HCT116 (cell line): ENCODE measurements around the gene DCTN1. TPM values are rescaled to one million over a fixed set of nuclear protein-coding genes. Genes with fewer than 3 reads are reported as not detected.
"Not testable (repeated sequence)": the region's sequence is repeated elsewhere in the genome, so short reads cannot be mapped to it uniquely, and the experiment has no call there.

ENCODE experiments used
- ATAC-seq: fragments of 200-7000 bp; cut with Tn5 transposase; 2 replicates; pipeline ENCODE4 v1.9.1; 2020; ENCODE audit warnings: mild to moderate bottlenecking, moderate library complexity
- BruUV-seq: library from RNA; stranded (reverse); fragments of 400-500 nt; replicated peaks from 2 replicates; lab custom pipeline; 2021; lab: Mats Ljungman, UMichigan
- CTCF ChIA-PET: fragments of 300-600 bp; sonication (Branson Sonifier 250); formaldehyde crosslinking; loops from one replicate; lab custom pipeline; 2021; ENCODE audit warnings: antibody characterized with exemption; lab: Charles Lee
- POLR2A ChIA-PET: fragments of 300-600, 350-600 bp; sonication (Branson Sonifier 250); formaldehyde crosslinking; loops from one replicate; lab custom pipeline; 2021; ENCODE audit warnings: antibody characterized with exemption; lab: Charles Lee
- RAD21 ChIA-PET, 2 experiments: fragments of 300-600 bp; sonication (Branson Sonifier 250); formaldehyde crosslinking; loops; one replicate each; lab custom pipeline; 2023; ENCODE audit warnings: low total read pairs in 2 of 2; ENCODE audit not compliant: uncharacterized antibody in 2 of 2, unreplicated experiment in 2 of 2, low non-redundant PET in 1 of 2; lab: Charles Lee
- DNase-seq: peaks from one replicate; pipeline ENCODE4 v3.0.0-alpha.2; 2010; ENCODE audit warnings: low read depth, low spot score
- H2AFZ ChIP-seq: fragments of 200-600 bp; shearing (Covaris generic), sonication (generic); 2 replicates; pipeline ENCODE4 v1.6.1; 2017; ENCODE audit warnings: low read depth, mixed run types, mixed read lengths, antibody characterized with exemption, low read length; ENCODE audit not compliant: poor library complexity, severe bottlenecking
- H3K27ac ChIP-seq: 2 replicates; pipeline ENCODE4 v1.5.1; 2012; ENCODE audit warnings: low read depth, low read length
- H3K27me3 ChIP-seq: fragments of 200-600 bp; sonication (generic); 2 replicates; pipeline ENCODE4 v1.6.1; 2016; ENCODE audit warnings: mixed run types, low read length, mixed read lengths; ENCODE audit not compliant: insufficient read depth
- H3K36me3 ChIP-seq, 2 experiments: fragments of 200-500 bp in 1 of 2; fragments of 200-600 bp in 1 of 2; sonication (Bioruptor generic) in 1 of 2; sonication (generic) in 1 of 2; 2 replicates each; pipeline versions ENCODE4 v1.5.1 to v1.6.1; 2014 to 2016; ENCODE audit warnings: low read length in 2 of 2, inconsistent platforms in 1 of 2, mixed read lengths in 1 of 2, mixed run types in 1 of 2; ENCODE audit not compliant: insufficient read depth in 2 of 2, control insufficient read depth in 1 of 2
- H3K4me1 ChIP-seq, 2 experiments: fragments of 200-600 bp in 1 of 2; sonication (generic) in 1 of 2; 2 replicates each; pipeline versions ENCODE4 v1.5.1 to v1.6.1; 2012 to 2017; ENCODE audit warnings: low read length in 2 of 2, inconsistent platforms in 1 of 2, mild to moderate bottlenecking in 1 of 2, mixed read lengths in 1 of 2, mixed run types in 1 of 2, moderate library complexity in 1 of 2; ENCODE audit not compliant: insufficient read depth in 2 of 2, control insufficient read depth in 1 of 2
- H3K4me2 ChIP-seq: fragments of 200-600 bp; sonication (generic); 2 replicates; pipeline ENCODE4 v1.6.1; 2017; ENCODE audit warnings: mixed run types, low read length, mixed read lengths
- H3K4me3 ChIP-seq, 2 experiments: fragments of 200-600 bp in 1 of 2; sonication (generic) in 1 of 2; replicated peaks in 1 of 2; 2 replicates each; pipeline ENCODE4 v1.5.1; 2011 to 2016; ENCODE audit warnings: low read length in 2 of 2, control low read depth in 1 of 2, low read depth in 1 of 2, mild to moderate bottlenecking in 1 of 2, mixed read lengths in 1 of 2, mixed run types in 1 of 2
- H3K79me2 ChIP-seq: fragments of 200-600 bp; sonication (generic); 2 replicates; pipeline ENCODE4 v1.6.1; 2017; ENCODE audit warnings: mild to moderate bottlenecking, mixed run types, low read length, moderate library complexity, mixed read lengths; ENCODE audit not compliant: insufficient read depth
- H3K9ac ChIP-seq: fragments of 200-600 bp; sonication (generic); 2 replicates; pipeline ENCODE4 v1.6.1; 2016; ENCODE audit warnings: low read length, mixed read lengths
- H3K9me2 ChIP-seq: fragments of 200-600 bp; sonication (generic), shearing (Covaris generic); 2 replicates; pipeline ENCODE4 v1.6.1; 2017; ENCODE audit warnings: mixed run types, mild to moderate bottlenecking, moderate library complexity; ENCODE audit not compliant: insufficient read depth
- H3K9me3 ChIP-seq, 2 experiments: fragments of 200-500 bp in 1 of 2; fragments of 200-600 bp in 1 of 2; sonication (Bioruptor generic) in 1 of 2; sonication (generic) in 1 of 2; 2 replicates each; pipeline ENCODE4 v1.6.1; 2014 to 2017; ENCODE audit warnings: low read length in 2 of 2, mixed read lengths in 2 of 2, inconsistent platforms in 1 of 2, low read depth in 1 of 2, mild to moderate bottlenecking in 1 of 2, mixed run types in 1 of 2, moderate library complexity in 1 of 2; ENCODE audit not compliant: control insufficient read depth in 1 of 2, insufficient read depth in 1 of 2
- H4K20me1 ChIP-seq: fragments of 200-600 bp; sonication (generic), shearing (Covaris generic); 2 replicates; pipeline ENCODE4 v1.6.1; 2017; ENCODE audit warnings: mixed run types, mild to moderate bottlenecking, moderate library complexity; ENCODE audit not compliant: insufficient read depth
- EGR1 ChIP-seq: IDR thresholded peaks from 2 replicates; pipeline ENCODE4 v1.6.1; 2012; ENCODE audit warnings: low read depth
- ELF1 ChIP-seq: IDR thresholded peaks from 2 replicates; pipeline ENCODE4 v1.6.1; 2012; ENCODE audit warnings: low read depth, borderline replicate concordance
- EZH2phosphoT487 ChIP-seq: fragments of 200-600 bp; IDR thresholded peaks from 2 replicates; pipeline ENCODE4 v1.6.1; 2018; ENCODE audit warnings: antibody characterized with exemption, borderline replicate concordance
- POLR2AphosphoS5 ChIP-seq: IDR thresholded peaks from 2 replicates; pipeline ENCODE4 v1.6.1; 2011; ENCODE audit warnings: mild to moderate bottlenecking, low read depth, low read length, moderate library complexity
- RAD21 ChIP-seq: IDR thresholded peaks from 2 replicates; pipeline ENCODE4 v1.6.1; 2012; ENCODE audit warnings: low read depth, mild to moderate bottlenecking
- REST ChIP-seq: IDR thresholded peaks from 2 replicates; pipeline ENCODE4 v1.6.1; 2012; ENCODE audit warnings: low read depth
- SRF ChIP-seq: IDR thresholded peaks from 2 replicates; pipeline ENCODE4 v1.6.1; 2012; ENCODE audit warnings: low read depth
- YY1 ChIP-seq: IDR thresholded peaks from 2 replicates; pipeline ENCODE4 v1.6.1; 2011; ENCODE audit warnings: low read length, low read depth, moderate library complexity, mild to moderate bottlenecking; ENCODE audit not compliant: insufficient replicate concordance; ENCODE audit errors: extremely low read depth
- intact Hi-C: fragments of 100-400 bp; cut with micrococcal nuclease; formaldehyde crosslinking; loops from 2 replicates; pipeline ENCODE4 v1.10.0; 2022
- total RNA-seq: library from RNA; stranded (reverse); gene quantifications from one replicate; pipeline ENCODE4 v1.2.1, GENCODE V29; 2021; ENCODE audit not compliant: unreplicated experiment

DCTN1 gene
- total RNA-seq, 1 experiment from 2014 or later: 129 TPM

DNA sequence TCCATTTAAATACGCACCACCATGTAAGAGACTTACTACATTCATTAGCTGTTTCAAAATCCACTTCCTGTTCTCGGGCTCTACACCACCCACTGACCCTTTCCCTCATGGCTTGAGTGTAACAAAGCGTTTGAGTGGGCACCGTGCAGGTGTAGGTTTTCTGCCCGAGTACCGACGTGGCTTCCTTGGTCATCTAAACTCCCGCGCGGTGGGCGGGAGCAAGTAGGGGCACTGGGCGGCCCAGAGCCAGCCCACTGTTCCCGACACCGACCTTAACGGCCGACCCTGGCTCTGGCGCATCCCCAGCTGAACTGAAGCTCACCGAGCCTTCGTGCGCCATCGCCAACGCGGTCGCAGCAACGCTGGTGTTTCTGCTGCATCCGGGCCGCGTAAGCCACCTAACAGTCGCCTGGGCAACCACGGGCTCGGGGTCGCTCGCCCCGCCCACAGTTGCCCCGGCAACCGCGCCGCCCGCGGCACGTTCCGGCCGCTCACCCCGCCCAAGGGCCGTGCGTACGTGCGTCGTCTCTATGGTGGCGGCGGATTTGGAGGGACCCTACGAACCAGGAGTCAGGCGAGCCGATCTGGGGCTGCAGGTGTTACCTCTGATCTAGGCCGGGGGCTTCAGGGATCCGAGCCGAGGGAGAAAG is 41.2 kb upstream of the DCTN1 start, which contains the start of the genes C2orf81 and WDR54 (continued):
- TF ChIP-seq ELF1 (no peak), EZH2phosphoT487 (no peak)

GRCh38 chr2:74420443-74421103 is 40.5 kb upstream of the DCTN1 start:
- CTCF ChIA-PET, H4K20me1 ChIP-seq, DNase-seq, H3K9me2 ChIP-seq, POLR2A ChIA-PET, intact Hi-C loops, RAD21 ChIA-PET, H3K36me3 ChIP-seq, H3K27me3 ChIP-seq, ATAC-seq, H2AFZ ChIP-seq, H3K79me2 ChIP-seq, BruUV-seq, H3K9me3 ChIP-seq: not testable (repeated sequence)
- Histone ChIP-seq H3K4me3 (peak overlapping the region; percentile 82 to 85), H3K27ac (peak overlapping the region; percentile 54; the same call in 1 of the 2 replicates), H3K9ac (peak overlapping the region; percentile 71), H3K4me1 (peaks cover 0 to 33% of the 10 kb centered on the region in 2 experiments; a peak in 3 of 4 replicates), H3K4me2 (peak overlapping the region; percentile 89)

GRCh38 chr2:74420006-74420405 is 39.9 kb upstream of the DCTN1 start:
- ChIA-PET RAD21 (no interaction called here), CTCF (no interaction called here)
- no peak for ATAC-seq
- peaks cover 0 to 30% of the 10 kb centered on the region in 2 experiments; a peak in 3 of 4 replicates for H3K4me1 ChIP-seq
- no peaks in the 10 kb centered on the region for H3K9me2 ChIP-seq
- H3K9ac ChIP-seq: no peak overlapping the region
- no peaks in the 10 kb centered on the region for H3K79me2 ChIP-seq
- no peaks in the 10 kb centered on the region for H4K20me1 ChIP-seq
- no TSS peak for BruUV-seq
- H2AFZ ChIP-seq: no peak overlapping the region
- intact Hi-C loops: no loop called here
- H3K4me3 ChIP-seq: no peak overlapping the region
- TF ChIP-seq EGR1: no peak
- TF ChIP-seq EZH2phosphoT487: no peak
- TF ChIP-seq POLR2AphosphoS5: no peak
- TF ChIP-seq YY1: no peak
- no peak for TF ChIP-seq REST
- no peak for TF ChIP-seq RAD21
- TF ChIP-seq SRF: no peak
- TF ChIP-seq, all 23 proteins: peak for 0
- Histone ChIP-seq H3K27ac (no peak overlapping the region), H3K27me3 (no peaks in the 10 kb centered on the region), H3K9me3 (no peaks in the 10 kb centered on the region), H3K4me2 (peak overlapping the region; percentile 89; the same call in 1 of the 2 replicates), H3K36me3 (no peaks in the 10 kb centered on the region; a peak in 1 of 4 replicates)
- DNase-seq: no peak
- POLR2A ChIA-PET: no interaction called here
